ENCODE results near the gene MOV10. TPM values are rescaled to one million over a fixed set of nuclear protein-coding genes. Genes with fewer than 3 reads are reported as not detected.
A peak's percentile ranks its signal among the peaks of the same experiment; 100 is the strongest.

MOV10 gene
- total and polyA plus RNA-seq, 9 of the 15 experiments (the other 6 are each of a cell fraction or from before 2014, with no cell fraction given) = 16.7 to 105 (median 49.5) TPM

DNA sequence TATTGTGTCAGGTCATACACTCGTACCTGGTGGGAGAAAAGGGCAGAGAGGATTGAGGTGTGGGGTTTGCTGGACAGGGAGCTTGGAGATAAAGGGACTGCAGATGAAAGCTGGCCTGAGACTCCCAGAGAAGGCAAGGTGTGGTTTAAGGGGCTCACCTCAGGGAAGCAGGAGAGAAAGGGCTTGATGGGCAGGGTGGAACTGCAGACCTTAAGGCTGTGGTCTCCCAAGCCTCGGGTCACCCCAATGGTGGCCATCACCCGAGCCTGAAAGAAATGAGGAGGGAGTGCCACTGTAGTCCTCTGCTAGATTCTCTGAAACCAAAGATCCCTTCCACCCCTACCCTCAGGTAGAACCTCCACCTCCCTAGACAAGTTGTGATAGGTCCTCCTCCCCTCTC is 36.1 kb downstream of the MOV10 start:
- intact Hi-C loops (cut with micrococcal nuclease) = loop anchor here (10.0 kb wide), 1 partner anchor 434 kb away; no protein-coding TSS in a partner anchor

More for the DNA sequence above, 36.1 kb downstream of the MOV10 start:
- Histone ChIP-seq H3K79me2 (ENCODE audit: control insufficient read depth, insufficient read depth, low read length) (peaks cover 14% of the 10 kb centered on the region), H4K20me1 (replicated peaks; ENCODE audit: control insufficient read depth, insufficient read depth, low read length) (no peaks in the 10 kb centered on the region), H3K27me3 (ENCODE audit: control insufficient read depth in 2 of 2, insufficient read depth in 2 of 2, low read length in 2 of 2) (no peaks in the 10 kb centered on the region), H3K27ac (ENCODE audit: extremely low read depth, low read depth, low read length) (no peak overlapping the region), H3K36me3 (ENCODE audit: control insufficient read depth, insufficient read depth, low read length) (peaks cover under 1% of the 10 kb centered on the region; the same call in 1 of the 3 replicates), H3K9me3 (replicated peaks; ENCODE audit: control insufficient read depth, insufficient read depth, low read depth, low read length) (no peaks in the 10 kb centered on the region), H2AFZ (ENCODE audit: low read depth, low read length) (no peak overlapping the region), H3K4me2 (ENCODE audit: insufficient read depth, low read length) (no peak overlapping the region), H3K4me1 (replicated peaks in 1 of 2; ENCODE audit: control insufficient read depth in 2 of 2, insufficient read depth in 2 of 2, low read length in 2 of 2) (peaks cover 24 to 39% of the 10 kb centered on the region in 2 experiments), H3K9me1 (ENCODE audit: control insufficient read depth, insufficient read depth, low read length) (no peaks in the 10 kb centered on the region), H3K4me3 (no peak overlapping the region), H3K9ac (ENCODE audit: insufficient read depth in 1 of 2, low read depth in 2 of 2, low read length in 2 of 2) (peak overlapping the region in 1 of 2 experiments; percentile 26; a peak in 1 of 4 replicates)
- ATAC-seq (no peak), FAIRE-seq (no peak), DNase-seq (ENCODE audit: extremely low read depth in 1 of 4, low spot score in 3 of 4) (no peak)
- POLR2A ChIA-PET = interaction anchor here (0.6 to 2.2 kb wide), 3 partner anchors 23 to 1326 kb away, joined by 3 to 6 read pairs (median 3); partner anchors contain the start of gene ST7L
- in situ Hi-C loops (cut with MboI) = no loop called here
- WGBS (ENCODE audit: insufficient coverage, low coverage, missing lambda C conversion rate) = 34% methylated on average over 3 of the region's 3 CpGs
- CTCF ChIA-PET (ENCODE audit: low intra/inter-chr PET ratio) = no interaction called here
- no TSS peak for BruUV-seq (replicated peaks)
- TF ChIP-seq SREBF1 (IDR thresholded peaks at IDR 0.05; ENCODE audit: borderline replicate concordance, low read depth, low read length) = no peak
- no peak for TF ChIP-seq HMG20A (CRISPR knock-in tag; conservative IDR thresholded peaks at IDR 0.05)
- TF ChIP-seq HMG20B (CRISPR knock-in tag; IDR thresholded peaks at IDR 0.05) = no peak
- TF ChIP-seq SETDB1 (IDR thresholded peaks at IDR 0.05; ENCODE audit: low read length) = no peak
- no peak for TF ChIP-seq ZFP1 (CRISPR knock-in tag; IDR thresholded peaks at IDR 0.05)
- TF ChIP-seq HNRNPUL1 (IDR thresholded peaks at IDR 0.05; ENCODE audit: low read length) = no peak
- TF ChIP-seq NFATC3 (IDR thresholded peaks at IDR 0.05) = no peak
- TF ChIP-seq, protein P1, sequence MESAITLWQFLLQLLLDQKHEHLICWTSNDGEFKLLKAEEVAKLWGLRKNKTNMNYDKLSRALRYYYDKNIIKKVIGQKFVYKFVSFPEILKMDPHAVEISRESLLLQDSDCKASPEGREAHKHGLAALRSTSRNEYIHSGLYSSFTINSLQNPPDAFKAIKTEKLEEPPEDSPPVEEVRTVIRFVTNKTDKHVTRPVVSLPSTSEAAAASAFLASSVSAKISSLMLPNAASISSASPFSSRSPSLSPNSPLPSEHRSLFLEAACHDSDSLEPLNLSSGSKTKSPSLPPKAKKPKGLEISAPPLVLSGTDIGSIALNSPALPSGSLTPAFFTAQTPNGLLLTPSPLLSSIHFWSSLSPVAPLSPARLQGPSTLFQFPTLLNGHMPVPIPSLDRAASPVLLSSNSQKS (CRISPR knock-in tag; IDR thresholded peaks at IDR 0.05) = no peak
- TF ChIP-seq CBFB (CRISPR knock-in tag; IDR thresholded peaks at IDR 0.05) = no peak
- TF ChIP-seq, protein P2, sequence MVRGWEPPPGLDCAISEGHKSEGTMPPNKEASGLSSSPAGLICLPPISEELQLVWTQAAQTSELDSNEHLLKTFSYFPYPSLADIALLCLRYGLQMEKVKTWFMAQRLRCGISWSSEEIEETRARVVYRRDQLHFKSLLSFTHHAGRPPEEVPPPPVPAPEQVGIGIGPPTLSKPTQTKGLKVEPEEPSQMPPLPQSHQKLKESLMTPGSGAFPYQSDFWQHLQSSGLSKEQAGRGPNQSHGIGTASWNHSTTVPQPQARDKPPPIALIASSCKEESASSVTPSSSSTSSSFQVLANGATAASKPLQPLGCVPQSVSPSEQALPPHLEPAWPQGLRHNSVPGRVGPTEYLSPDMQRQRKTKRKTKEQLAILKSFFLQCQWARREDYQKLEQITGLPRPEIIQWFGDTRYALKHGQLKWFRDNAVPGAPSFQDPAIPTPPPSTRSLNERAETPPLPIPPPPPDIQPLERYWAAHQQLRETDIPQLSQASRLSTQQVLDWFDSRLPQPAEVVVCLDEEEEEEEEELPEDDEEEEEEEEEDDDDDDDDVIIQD (CRISPR knock-in tag; IDR thresholded peaks at IDR 0.05) = no peak
- no peak for TF ChIP-seq FOXK2 (conservative IDR thresholded peaks at IDR 0.05 in 1 of 2, IDR thresholded peaks at IDR 0.05 in 1 of 2; ENCODE audit: low read depth in 2 of 2)
- TF ChIP-seq, protein P3, sequence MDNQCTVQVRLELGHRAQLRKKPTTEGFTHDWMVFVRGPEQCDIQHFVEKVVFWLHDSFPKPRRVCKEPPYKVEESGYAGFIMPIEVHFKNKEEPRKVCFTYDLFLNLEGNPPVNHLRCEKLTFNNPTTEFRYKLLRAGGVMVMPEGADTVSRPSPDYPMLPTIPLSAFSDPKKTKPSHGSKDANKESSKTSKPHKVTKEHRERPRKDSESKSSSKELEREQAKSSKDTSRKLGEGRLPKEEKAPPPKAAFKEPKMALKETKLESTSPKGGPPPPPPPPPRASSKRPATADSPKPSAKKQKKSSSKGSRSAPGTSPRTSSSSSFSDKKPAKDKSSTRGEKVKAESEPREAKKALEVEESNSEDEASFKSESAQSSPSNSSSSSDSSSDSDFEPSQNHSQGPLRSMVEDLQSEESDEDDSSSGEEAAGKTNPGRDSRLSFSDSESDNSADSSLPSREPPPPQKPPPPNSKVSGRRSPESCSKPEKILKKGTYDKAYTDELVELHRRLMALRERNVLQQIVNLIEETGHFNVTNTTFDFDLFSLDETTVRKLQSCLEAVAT (IDR thresholded peaks at IDR 0.05) = no peak
- TF ChIP-seq SRF (CRISPR knock-in tag; IDR thresholded peaks at IDR 0.05) = no peak
